ENCODE data around the gene TRAPPC3. TPM values are rescaled to one million over a fixed set of nuclear protein-coding genes. Genes with fewer than 3 reads are reported as not detected.
A peak's percentile ranks its signal among the peaks of the same experiment; 100 is the strongest.

Gene TRAPPC3
- total and polyA plus RNA-seq, 9 of the 15 experiments (the other 6 are each of a cell fraction or from before 2014, with no cell fraction given): 20.6 to 141 (median 112) TPM

GRCh38 chr1:36150296-36151133 lies 1.2 kb upstream of the TRAPPC3 start (continued):
- TF ChIP-seq NONO (IDR thresholded peaks at IDR 0.05; ENCODE audit: low read depth in 2 of 2, low read length in 1 of 2): no peak
- no peak for TF ChIP-seq CREB5 (CRISPR knock-in tag; IDR thresholded peaks at IDR 0.05)
- no peak for TF ChIP-seq RBM14 (IDR thresholded peaks at IDR 0.05; ENCODE audit: borderline replicate concordance, insufficient read depth, low read depth, low read length)
- no peak for TF ChIP-seq PCBP1 (IDR thresholded peaks at IDR 0.05; ENCODE audit: low read depth, low read length, poor library complexity, severe bottlenecking)
- 0 out of 2 replicates have a peak, but pooled peaks have one; percentile 29 for TF ChIP-seq ARID4B (CRISPR knock-in tag; IDR thresholded peaks at IDR 0.05)
- no peak for TF ChIP-seq STAT5A (IDR thresholded peaks at IDR 0.05; ENCODE audit: borderline replicate concordance, low read length)
- TF ChIP-seq RUNX1 (IDR thresholded peaks at IDR 0.05; ENCODE audit: low read depth): no peak
- peak; percentile 75 for TF ChIP-seq ZNF316 (IDR thresholded peaks at IDR 0.05)
- TF ChIP-seq ESRRA (IDR thresholded peaks at IDR 0.05; ENCODE audit: borderline replicate concordance, low read depth): peak; percentile 78
- no peak; the same call in 1 of the 2 replicates for TF ChIP-seq BMI1 (IDR thresholded peaks at IDR 0.05; ENCODE audit: low read length)
- peak in 1 of 2 experiments; percentile 89; a peak in 2 of 4 replicates for TF ChIP-seq SRF (CRISPR knock-in tag; IDR thresholded peaks at IDR 0.05)
- TF ChIP-seq TBP (optimal IDR thresholded peaks at IDR 0.05; ENCODE audit: low read depth, low read length): peak; percentile 77
- no peak for TF ChIP-seq PHB2 (IDR thresholded peaks at IDR 0.05; ENCODE audit: low read depth)
- TF ChIP-seq CTCFL (IDR thresholded peaks at IDR 0.05; ENCODE audit: borderline replicate concordance, insufficient read depth, low read depth, low read length, poor library complexity, severe bottlenecking): no peak
- 0 out of 4 replicates have a peak, but pooled peaks of 1 of the 2 experiments have one; percentile 42 for TF ChIP-seq MLLT1 (IDR thresholded peaks at IDR 0.05)
- peak; percentile 37; the same call in 1 of the 2 replicates for TF ChIP-seq MAFF (IDR thresholded peaks at IDR 0.05; ENCODE audit: low read length)

All from K562 (cell line).